ENCODE measurements around the gene BMP8A.
A peak's percentile ranks its signal among the peaks of the same experiment; 100 is the strongest.

Gene BMP8A

DNA sequence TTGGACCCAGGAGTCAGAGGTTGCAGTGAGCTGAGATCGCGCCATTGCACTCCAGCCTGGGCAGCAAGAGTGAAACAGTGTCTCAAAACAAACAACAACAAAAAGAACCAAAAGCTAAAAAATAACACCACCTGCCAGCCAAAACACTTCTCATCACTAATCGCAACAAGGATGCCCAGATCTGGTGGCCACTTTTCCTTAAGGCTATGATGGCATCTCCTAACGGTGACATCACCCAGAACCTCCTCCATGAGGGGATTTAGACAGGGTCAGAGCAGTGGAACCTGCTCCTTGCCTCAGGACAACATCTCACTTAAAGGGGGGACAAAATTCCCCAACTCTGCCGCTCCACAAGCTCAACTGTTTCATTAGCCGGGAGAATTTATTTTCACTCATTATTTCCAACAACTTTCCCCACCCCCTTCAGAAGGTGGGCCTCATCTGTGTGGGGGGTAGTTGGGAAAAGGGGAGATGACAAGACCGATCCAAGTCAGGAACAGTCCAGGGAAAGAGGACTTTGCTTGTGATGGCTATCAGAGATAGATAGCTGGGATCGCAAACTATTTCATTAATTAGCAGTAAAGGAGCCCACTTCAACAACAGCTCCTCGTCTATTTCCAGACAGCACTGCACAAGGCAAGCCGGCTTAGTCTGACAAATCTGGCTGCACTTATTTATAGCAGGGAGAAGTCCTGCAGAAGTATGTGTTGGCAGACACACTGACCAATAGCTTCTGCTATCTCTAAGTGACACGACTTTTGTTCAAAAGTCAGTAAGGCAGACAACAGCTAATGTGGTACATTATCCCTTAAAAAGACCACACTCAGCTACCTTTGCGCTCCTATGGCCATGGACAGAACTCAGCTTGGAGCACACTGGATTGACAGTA is 82.5 kb downstream of the BMP8A start:
- Mint-ChIP-seq H3K36me3 (ENCODE audit: low read depth) (peaks cover 45% of the 10 kb centered on the region), H3K4me1 (ENCODE audit: low read depth) (peaks cover 35% of the 10 kb centered on the region), H3K27me3 (ENCODE audit: low read depth) (no peaks in the 10 kb centered on the region)

DNA sequence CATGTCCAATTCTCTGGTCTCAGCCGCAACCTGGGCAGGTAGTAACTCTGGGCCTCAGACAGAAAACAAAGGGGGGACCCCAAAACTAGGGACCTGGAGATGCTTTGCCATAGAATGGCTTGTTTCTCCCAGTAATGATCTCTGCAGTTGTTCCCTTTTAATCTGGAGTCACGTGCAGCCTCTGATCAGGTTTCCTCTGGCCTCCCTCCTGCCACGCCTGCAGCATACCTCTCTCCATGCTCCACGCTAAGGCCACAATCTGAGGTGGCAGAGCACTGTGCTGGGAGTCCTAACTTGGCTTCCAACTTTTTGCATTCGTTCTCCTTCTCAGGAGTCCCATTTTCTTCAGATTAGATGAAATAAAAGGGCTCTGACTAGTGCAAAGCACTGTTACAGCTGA is 83.2 kb downstream of the BMP8A start:
- Mint-ChIP-seq H3K27me3 (ENCODE audit: low read depth) (no peaks in the 10 kb centered on the region), H3K4me1 (ENCODE audit: low read depth) (peaks cover 35% of the 10 kb centered on the region), H3K27ac (peak overlapping the region; percentile 87), H3K4me3 (peak overlapping the region; percentile 86), H3K36me3 (ENCODE audit: low read depth) (peaks cover 39% of the 10 kb centered on the region), H3K9me3 (no peaks in the 10 kb centered on the region)

More for the DNA sequence above, 82.5 kb downstream of the BMP8A start:
- Mint-ChIP-seq H3K27ac (peak overlapping the region; percentile 10), H3K9me3 (no peaks in the 10 kb centered on the region), H3K4me3 (peak overlapping the region; percentile 86)

Measured in T-helper 1 cell treated with Interleukin-12 subunit alpha and Interleukin-12 subunit beta and Interleukin-4 antibody, amounts not matched to agents 30 μg/mL and 1 μg/mL, for 36 hours (primary cell).